Anterior cingulate cortex (tissue), 58 donors: Measurements from ENCODE around the gene LDAH.

Experiments used
- DNase-seq, 58 donors: peaks; one replicate each; lab custom pipeline; 2025; lab: John Stamatoyannopoulos, UW

Gene LDAH

DNA sequence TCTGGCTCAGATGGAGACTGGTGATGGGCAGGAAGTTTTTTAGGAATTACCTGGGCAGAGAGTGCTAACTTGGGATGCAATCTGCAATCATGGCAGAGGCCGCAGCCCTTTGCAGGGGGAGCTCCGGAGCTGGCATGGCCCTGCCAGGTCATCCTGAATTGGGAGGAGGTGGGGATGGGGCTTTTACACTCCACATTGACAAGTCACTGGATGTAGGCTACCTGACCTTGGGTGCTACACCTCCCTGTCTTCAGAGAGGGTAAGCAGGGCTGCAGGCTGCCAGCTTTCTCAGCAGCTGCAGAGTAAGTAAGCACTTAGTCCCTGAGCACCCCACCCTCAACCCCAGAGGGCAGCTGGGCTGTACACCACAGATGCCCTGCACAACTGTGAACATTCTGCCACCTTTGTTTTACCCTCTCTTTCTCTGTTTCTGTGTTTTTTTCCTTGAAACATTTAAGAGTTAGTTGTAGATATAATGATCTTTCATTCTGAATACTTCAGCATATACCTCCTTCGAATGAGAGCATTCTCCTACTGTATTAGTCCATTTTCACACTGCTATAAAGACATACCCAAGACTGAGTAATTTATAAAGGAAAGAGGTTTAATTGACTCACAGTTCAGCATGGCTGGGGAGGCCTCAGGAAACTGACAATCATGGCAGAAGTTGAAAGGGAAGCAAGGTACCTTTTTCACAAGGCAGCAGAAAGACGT, 165.2 kb downstream of the LDAH start:
- no peak for DNase-seq

DNA sequence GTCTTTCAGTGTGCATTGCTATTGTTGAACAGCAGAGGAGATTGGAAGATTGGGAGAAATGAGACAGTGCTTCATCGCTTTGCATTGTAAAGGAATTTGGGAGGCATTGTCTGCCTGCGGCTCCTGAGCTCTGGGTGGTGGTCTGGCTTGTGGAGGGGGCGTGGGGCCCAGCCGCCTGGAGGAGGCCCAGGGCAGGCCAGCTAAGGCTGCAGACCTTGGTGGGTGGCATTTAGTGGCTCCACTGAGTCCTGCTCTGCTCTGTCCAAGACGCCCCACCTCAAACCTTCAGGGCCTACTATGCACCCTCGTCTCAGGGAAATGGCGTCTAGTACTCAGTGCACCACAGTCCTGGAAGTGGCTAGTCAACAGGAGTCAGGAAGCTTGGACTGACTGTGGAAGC, 166.3 kb downstream of the LDAH start:
- no peak for DNase-seq

DNA sequence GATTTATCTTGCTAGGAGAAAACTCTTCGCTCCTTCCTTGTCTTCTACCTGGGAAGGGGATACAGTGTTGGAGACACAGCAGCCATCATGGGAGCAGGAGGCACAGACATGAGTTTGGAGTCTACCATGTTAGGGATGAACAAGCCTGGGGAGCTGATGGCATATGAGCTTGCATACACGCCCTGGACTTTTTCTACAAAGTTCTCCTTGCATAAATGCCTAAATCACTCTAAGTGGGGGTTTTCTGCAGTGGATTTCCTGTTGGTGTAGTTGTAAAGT, 168.4 kb downstream of the LDAH start:
- DNase-seq, result no peak

DNA sequence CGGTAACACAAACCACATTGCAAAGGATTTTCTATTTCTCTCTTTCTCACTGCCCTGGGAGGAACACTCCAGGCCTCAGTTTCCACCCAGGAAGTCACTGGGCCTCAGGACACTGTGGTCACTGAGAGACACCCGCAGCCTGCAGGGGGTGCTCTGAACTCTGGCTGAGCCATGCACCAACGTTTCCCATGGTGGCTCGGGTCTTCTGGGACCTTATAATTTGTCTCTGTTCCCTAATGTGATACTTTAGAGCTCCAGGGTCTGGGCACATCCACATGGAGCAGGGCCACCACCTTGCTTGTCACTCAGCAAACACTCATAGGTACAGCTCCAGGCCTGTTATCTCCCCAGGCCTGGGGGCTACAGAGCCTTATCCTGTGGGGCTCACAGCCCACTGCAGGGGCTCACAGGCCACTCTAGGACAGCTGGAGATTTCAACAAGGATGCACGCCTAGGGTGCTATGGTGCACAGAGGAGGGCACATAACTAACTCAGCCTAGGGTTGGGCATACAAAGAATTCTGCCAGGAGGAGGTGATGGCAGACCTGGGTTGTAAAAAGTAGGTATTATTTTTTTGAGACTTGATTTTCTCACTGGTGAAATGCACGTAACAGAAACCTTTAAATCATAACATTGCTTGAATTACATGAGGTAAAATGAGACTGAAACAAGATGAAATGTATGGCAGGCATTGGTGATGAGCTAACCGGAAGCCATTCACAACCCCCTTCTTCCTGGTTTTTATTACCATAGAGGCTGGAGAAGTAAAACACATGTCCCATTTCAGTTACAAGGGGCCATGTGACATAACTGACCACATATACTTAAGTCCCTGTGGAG, 169.0 kb downstream of the LDAH start:
- DNase-seq, result no peak

DNA sequence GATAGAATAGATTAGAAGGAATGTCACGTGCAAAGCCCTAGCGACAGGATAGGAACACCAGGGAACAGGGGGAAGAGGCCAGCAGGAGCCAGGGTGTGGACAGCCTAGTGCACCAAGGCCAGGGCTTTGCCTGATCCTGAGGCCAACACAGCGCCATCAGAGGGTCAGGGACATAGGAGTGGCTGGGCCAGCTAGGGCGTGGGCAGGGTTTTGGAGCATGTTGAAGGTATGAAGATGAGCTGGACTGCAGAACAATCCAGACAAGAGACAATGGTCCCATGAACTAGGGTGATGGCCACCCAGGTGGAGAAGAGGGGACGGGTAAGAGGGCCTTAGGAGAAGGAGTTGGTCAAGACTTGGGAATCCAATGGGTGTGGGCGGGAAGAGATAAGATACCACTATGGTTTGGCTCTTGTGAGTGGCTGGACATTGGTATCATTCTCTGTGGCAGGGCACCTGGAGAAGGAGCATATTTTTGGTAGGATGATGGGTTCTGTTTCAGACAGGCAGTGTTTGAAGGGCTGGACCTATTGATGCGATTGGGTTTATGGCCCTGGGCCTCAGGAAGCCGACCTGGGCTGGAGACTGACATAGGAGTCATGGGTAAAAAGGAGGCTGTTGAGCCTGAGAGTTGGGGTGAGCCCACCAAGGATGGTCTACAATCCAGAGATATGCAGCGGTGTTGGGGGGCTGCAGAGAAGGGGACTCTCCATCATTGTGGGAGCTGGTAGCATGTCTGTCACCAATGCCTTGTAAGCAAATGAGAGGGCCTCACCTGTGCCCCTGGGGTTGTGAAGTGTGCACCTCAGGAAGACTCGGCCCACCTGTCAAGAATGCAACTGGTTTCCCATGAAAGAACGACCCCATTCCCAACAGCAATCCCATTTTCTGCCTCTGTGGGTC, 170.0 kb downstream of the LDAH start:
- no peak for DNase-seq

GRCh38 chr2:20652141-20652540, 170.8 kb downstream of the LDAH start:
- no peak for DNase-seq

- no peak for DNase-seq
Measured at GRCh38 chr2:20651731-20652099, 171.2 kb downstream of the LDAH start.

DNA sequence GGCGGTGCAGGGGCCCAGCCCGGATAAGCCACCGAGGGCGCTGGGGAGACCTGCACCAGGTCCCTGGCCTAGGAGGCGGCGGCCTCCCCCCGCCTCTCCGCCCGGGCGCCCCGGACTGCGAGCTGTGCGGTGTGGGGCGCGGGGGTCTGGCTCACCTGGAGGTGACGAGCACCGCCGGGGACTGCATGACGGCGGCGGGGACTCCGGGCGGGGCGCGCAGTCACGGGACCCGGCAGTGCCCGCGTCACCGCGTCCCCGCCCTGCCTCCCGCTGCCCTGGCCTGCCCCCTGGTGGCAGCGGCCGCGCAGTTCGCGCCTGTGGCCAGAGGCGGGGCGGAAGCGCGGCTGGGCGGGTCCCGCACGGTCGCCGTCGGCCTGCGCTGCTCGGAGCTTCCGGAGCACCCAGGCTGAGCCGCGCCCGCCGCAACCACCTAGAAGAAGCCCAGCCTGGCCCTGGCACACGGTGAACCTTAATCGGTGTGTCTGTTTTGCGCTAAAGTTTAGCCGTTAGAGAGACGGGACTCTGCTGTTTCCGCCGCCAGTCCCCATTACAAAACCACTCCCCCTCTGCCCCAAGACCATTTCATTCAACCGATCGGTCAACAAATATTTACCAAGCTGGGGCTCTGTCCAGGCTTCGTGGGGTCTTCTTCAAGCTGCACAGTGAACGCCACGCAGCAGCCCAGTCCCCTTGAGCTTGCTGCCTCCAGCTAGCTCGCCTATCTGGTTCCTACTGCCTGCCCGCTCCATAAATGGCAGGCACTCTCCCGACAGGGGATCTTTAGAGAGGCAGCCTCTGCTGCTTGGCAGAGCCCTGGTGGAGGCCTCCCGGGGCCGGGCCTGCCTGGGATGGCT, 171.8 kb downstream of the LDAH start, which contains the start of gene HS1BP3:
Gene HS1BP3 (minus strand): TSS at position 222 of the 854 bp plus-strand sequence. CDS start 35 bp downstream, at position 187.
- peak; percentile 23 to 91 (median 76) for DNase-seq

DNA sequence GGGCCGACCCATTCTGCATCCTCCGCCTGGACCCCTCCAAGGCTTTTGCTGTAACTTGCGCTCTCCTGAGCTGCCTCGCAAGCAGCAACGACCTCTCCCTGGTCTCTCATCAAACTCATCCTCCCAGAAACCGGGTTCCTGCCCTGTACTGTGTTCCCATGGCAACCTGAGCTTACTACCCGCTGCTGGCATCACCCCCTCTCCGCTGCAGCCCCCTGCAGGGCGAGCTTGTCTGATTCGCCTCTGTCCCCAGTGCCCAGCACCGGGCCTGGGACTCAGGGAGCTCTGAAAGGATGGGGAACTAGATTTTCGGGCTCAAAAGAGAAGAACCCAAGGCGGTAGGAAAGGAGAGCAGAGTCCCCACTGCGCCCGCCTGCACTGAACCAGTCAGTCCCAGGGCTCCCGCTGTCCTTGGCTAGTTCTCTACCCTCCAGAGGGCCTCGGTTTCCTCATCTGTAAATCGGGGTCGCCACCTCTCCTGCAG, 172.5 kb downstream of the LDAH start:
- peak in 23 of 58 donors; percentile 19 to 73 (median 51) for DNase-seq

GRCh38 chr2:20649976-20650375, 172.9 kb downstream of the LDAH start:
- DNase-seq, result no peak

DNA sequence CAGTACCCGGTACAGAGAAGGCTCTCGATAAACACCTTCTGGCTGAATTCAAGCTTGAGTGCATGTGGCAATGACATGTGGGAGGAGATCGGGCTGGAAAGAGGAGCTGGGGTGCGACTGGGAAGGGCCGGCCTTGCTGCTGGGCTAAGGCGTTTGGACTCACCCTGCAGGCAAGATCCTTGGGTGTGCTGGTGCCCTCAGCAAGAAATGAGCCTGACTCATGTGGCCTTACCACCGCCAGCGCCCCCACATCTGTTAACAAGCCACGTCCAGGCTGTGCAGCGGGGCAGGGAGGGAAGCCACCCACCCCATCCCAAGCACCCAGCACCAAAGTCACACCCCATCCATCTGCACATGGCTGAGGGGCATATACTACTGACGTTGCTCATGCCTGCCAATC, 173.3 kb downstream of the LDAH start:
- DNase-seq, result peak in 1 of 58 donors; percentile 10

GRCh38 chr2:20648831-20649230, 174.1 kb downstream of the LDAH start:
- DNase-seq, result no peak

- no peak for DNase-seq
Measured at GRCh38 chr2:20648206-20648605, 174.7 kb downstream of the LDAH start.

DNA sequence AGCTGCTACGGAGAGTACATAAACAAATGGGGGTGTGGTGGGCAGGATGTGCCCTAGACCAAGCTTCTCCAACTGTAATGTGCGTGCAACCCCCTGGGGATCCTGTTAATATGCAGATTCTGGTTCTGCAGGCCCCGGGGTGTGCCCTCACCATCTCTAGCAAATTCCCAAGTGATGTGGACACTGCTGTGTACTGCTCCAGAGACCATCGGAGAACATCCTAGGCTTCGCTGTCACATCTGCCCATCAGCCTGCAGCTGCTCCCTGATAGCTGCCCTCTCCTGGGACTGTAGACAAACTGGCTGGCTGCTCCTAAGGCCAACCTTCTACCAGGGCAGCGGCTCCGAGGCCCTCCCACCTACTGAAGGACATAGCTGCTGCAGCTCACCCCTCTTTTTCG, 175.2 kb downstream of the LDAH start:
- no peak for DNase-seq

DNA sequence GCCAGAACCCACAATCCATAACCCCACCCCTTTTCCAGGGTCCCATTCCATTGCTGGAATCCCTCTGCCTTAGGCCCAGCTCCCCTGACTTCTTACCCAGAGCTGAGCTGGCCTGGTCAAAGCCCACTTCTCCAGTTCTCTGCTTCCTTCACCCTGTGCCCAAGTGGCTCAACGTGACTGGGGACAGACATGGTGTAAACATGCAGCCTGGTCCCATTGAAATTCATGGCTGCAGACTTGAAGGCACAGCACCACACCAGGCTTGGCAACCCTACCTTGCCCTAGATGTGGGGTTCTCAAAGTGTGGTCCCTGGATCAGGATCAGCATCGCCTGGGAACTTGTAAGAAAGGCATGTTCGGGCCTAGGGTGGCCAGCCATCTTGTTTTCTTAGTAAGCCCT, 175.7 kb downstream of the LDAH start:
- no peak for DNase-seq

DNA sequence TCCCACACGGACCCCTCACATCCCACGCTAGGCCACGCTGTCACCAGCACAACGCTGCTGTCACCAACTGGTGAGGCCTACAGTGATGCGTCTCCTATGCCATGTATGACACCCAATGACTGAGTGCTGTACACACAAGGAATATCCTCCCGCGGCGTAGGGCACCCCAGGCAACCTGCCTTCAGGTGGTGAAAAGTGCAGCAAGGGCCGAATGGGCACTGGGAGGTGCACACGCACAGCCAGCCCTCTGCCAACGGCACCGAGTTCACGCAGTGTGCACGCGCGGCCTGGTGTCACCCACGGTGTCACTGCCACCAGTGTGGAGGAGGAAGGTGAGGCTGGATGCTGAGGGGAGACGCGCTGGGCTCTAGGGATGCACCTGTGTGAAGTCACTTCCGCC, 176.5 kb downstream of the LDAH start:
- no peak for DNase-seq

DNA sequence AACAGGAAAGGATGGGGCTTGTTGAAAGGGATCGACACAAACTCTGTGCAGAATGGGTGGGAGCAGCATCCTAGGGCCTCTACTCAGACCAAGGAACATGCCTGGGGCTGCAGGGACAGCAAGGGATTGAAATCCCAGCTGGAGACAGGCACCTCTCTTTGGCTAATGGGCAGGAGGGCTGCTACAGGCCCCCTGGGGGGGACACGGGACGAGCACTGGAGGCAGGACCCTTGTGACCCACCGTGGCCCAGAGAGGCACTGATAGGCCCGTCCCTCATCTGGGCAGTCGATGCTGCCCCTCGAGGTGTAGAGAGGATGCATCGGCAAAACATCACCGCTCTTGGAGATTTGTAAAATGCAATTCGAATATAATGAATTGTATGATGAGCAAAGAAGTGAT, 177.1 kb downstream of the LDAH start:
- no peak for DNase-seq

DNA sequence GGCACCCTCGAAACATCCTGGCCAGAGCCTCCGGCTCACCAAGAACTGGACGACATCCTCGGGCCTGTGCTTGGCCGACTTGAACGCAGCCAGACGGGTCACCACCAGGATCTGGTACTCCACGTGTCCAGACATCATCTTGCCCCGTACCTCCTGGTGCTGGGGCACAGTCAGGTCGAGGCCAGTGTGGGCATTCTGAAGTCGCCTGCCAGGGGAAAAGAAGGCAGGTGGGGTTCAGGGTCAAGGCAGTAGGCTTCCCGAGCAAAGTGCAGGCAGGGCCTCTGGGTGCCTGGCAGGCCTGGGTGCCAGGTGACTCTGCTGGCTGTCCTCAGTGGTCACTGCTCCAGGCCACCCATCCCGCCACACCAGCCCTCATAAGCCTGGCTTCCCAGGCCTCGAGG, 177.6 kb downstream of the LDAH start:
- no peak for DNase-seq

DNA sequence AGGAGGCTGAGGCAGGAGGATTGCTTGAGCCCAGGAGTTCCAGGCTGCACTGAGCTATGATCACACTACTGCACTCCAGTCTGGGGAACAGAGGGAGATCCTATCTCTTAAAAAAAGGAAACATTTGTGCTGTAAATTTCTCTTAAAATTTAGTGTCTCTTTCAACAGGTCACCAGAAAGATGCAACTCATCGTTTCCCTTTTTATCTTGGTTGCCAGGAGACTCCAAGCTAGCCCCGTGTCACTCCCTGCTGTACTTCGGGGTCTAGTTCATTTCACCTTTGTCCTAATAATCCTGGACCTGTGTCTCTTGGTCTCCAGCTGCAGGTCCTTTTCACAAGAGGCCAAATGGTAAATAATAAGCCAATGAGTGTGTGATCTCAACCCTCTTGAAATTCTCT, 179.1 kb downstream of the LDAH start:
- no peak for DNase-seq

DNA sequence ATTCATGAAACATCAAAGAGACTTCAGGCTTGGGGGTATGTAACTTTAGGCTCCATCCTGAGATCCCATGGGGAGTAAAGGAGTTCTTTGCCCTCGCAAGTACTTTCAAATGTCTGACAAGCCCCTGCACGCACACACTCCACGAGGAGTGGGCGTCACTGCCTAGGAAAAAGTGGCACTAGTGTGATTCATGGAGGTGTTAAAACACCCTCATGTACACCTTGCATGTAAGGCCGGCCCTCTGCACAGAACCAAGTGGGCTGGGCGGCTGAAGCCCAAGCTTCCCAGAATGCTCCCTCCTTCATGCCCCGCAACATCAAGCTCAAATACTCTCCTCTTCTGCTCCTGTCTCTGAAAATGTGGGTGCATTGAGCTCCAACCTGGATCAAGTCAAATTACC, 179.8 kb downstream of the LDAH start:
- no peak for DNase-seq
